AG09319 (cell line): ENCODE data around the gene TMEM181.

ENCODE experiments used
- DNase-seq: peaks from one replicate; pipeline ENCODE4 v3.0.0-alpha.2; 2010; ENCODE audit warnings: low read depth; ENCODE audit errors: extremely low read depth
- CTCF ChIP-seq: IDR thresholded peaks from 2 replicates; pipeline ENCODE4 v1.5.1; 2011; ENCODE audit warnings: low read depth, mild to moderate bottlenecking, inconsistent platforms, low read length, moderate library complexity

Gene TMEM181

GRCh38 chr6:158559895-158560835, at the start of gene TMEM181:
TSS of gene TMEM181 (plus strand) at chr6:158560091. CDS start at chr6:158560225, 134 bp downstream.
- DNase-seq, result peak; percentile 44
- TF ChIP-seq CTCF, result no peak; the same call in 1 of the 2 replicates

GRCh38 chr6:158512809-158513208, 47.1 kb upstream of the TMEM181 start:
- TF ChIP-seq CTCF, result no peak
- no peak for DNase-seq

- no peak for DNase-seq
- no peak for TF ChIP-seq CTCF
These were observed 45.7 kb upstream of the TMEM181 start for GRCh38 chr6:158514176-158514575.

- DNase-seq, result no peak
- no peak for TF ChIP-seq CTCF
These were observed 44.9 kb upstream of the TMEM181 start for GRCh38 chr6:158514991-158515390.

GRCh38 chr6:158516098-158516497, 43.8 kb upstream of the TMEM181 start:
- no peak for TF ChIP-seq CTCF
- no peak for DNase-seq

GRCh38 chr6:158517038-158517437, 42.9 kb upstream of the TMEM181 start:
- TF ChIP-seq CTCF, result no peak
- DNase-seq, result no peak

GRCh38 chr6:158517581-158517980, 42.3 kb upstream of the TMEM181 start:
- TF ChIP-seq CTCF, result no peak
- no peak for DNase-seq
